ENCODE results near the gene ERC1.

ERC1 gene

GRCh38 chr12:1435456-1435855 lies 444.4 kb downstream of the ERC1 start:
- no peak for DNase-seq (ENCODE audit: low read depth)
- TF ChIP-seq, protein P1, sequence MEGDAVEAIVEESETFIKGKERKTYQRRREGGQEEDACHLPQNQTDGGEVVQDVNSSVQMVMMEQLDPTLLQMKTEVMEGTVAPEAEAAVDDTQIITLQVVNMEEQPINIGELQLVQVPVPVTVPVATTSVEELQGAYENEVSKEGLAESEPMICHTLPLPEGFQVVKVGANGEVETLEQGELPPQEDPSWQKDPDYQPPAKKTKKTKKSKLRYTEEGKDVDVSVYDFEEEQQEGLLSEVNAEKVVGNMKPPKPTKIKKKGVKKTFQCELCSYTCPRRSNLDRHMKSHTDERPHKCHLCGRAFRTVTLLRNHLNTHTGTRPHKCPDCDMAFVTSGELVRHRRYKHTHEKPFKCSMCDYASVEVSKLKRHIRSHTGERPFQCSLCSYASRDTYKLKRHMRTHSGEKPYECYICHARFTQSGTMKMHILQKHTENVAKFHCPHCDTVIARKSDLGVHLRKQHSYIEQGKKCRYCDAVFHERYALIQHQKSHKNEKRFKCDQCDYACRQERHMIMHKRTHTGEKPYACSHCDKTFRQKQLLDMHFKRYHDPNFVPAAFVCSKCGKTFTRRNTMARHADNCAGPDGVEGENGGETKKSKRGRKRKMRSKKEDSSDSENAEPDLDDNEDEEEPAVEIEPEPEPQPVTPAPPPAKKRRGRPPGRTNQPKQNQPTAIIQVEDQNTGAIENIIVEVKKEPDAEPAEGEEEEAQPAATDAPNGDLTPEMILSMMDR (IDR thresholded peaks at IDR 0.05; ENCODE audit: low read depth, low read length), result no peak
- TF ChIP-seq, protein P2, sequence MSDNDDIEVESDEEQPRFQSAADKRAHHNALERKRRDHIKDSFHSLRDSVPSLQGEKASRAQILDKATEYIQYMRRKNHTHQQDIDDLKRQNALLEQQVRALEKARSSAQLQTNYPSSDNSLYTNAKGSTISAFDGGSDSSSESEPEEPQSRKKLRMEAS (IDR thresholded peaks at IDR 0.05; ENCODE audit: low read depth, low read length), result no peak
- no peak for TF ChIP-seq MYC (IDR thresholded peaks at IDR 0.05; ENCODE audit: low read depth, low read length)
- TF ChIP-seq POLR2A (IDR thresholded peaks at IDR 0.05; ENCODE audit: extremely low read depth, insufficient read length), result no peak
- H3K4me3 ChIP-seq (ENCODE audit: low read depth, low read length), result no peak overlapping the region

DNA sequence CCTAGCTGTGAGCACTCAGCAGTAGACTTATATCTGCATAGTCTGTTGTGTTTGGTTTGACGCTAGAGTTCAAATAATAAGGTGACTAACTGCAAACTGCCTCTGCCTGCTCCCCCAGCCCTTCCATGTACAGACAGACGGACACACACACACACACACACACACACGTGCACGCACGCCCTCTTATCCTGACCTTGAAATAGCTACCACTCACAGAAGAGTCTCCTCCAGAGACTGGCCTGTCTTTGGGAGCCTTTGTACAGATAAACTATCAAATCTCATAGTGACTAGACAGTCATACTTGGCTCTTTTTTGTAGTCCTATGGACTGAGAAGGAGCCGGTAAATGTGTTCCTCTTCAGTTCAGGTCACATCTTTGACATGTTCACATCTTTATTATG lies 445.0 kb downstream of the ERC1 start:
- H3K4me3 ChIP-seq (ENCODE audit: low read depth, low read length), result no peak overlapping the region
- no peak for DNase-seq (ENCODE audit: low read depth)
- no peak for TF ChIP-seq MYC (IDR thresholded peaks at IDR 0.05; ENCODE audit: low read depth, low read length)
- TF ChIP-seq, protein P2 (IDR thresholded peaks at IDR 0.05; ENCODE audit: low read depth, low read length), result no peak
- no peak for TF ChIP-seq POLR2A (IDR thresholded peaks at IDR 0.05; ENCODE audit: extremely low read depth, insufficient read length)
- TF ChIP-seq, protein P1 (IDR thresholded peaks at IDR 0.05; ENCODE audit: low read depth, low read length), result no peak

GRCh38 chr12:1436981-1437380 lies 446.0 kb downstream of the ERC1 start:
- no peak overlapping the region for H3K4me3 ChIP-seq (ENCODE audit: low read depth, low read length)
- no peak for TF ChIP-seq POLR2A (IDR thresholded peaks at IDR 0.05; ENCODE audit: extremely low read depth, insufficient read length)
- TF ChIP-seq, protein P2 (IDR thresholded peaks at IDR 0.05; ENCODE audit: low read depth, low read length), result no peak
- no peak for TF ChIP-seq MYC (IDR thresholded peaks at IDR 0.05; ENCODE audit: low read depth, low read length)
- TF ChIP-seq, protein P1 (IDR thresholded peaks at IDR 0.05; ENCODE audit: low read depth, low read length), result no peak
- DNase-seq (ENCODE audit: low read depth), result no peak

DNA sequence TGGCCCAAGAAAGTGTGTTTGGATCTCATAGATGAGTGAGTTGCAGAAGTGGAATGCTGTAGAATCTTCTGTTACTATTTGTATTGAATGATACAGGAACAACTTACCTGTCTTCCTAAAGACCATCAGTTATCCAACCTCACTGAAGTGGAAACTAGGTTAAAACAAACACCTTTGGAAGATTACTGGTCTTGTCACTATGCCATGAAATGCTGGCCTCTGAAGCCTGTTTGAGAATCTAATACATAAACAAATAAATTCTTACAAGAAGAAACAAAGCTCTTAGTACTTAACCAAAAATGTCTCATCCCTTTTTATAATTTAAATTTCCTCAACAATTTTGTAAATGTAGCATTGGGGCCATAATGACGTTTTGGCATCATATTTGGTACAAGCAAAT lies 448.2 kb downstream of the ERC1 start:
- DNase-seq (ENCODE audit: low read depth), result no peak
- TF ChIP-seq POLR2A (IDR thresholded peaks at IDR 0.05; ENCODE audit: extremely low read depth, insufficient read length), result no peak
- TF ChIP-seq, protein P1 (IDR thresholded peaks at IDR 0.05; ENCODE audit: low read depth, low read length), result no peak
- TF ChIP-seq MYC (IDR thresholded peaks at IDR 0.05; ENCODE audit: low read depth, low read length), result no peak
- TF ChIP-seq, protein P2 (IDR thresholded peaks at IDR 0.05; ENCODE audit: low read depth, low read length), result no peak

DNA sequence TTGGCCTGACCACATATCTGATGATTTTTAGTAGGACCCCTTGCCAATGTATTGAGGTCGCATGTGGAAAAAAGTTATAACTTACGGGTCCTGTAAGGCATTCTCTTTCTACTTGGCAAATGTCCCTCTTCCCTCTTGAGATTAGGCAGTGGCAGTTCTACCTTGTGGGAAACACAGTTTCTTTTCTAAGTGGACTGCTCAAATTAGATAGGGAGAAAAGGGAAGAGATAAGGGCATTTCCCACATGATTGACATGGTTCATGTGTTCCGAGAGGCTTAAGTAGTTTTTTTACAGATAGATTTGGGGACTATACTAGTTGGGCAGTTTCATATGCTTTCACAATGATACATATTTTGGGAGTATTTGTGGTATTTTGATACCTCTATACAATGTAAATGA lies 448.7 kb downstream of the ERC1 start:
- DNase-seq (ENCODE audit: low read depth), result no peak
- TF ChIP-seq, protein P1 (IDR thresholded peaks at IDR 0.05; ENCODE audit: low read depth, low read length), result no peak
- TF ChIP-seq, protein P2 (IDR thresholded peaks at IDR 0.05; ENCODE audit: low read depth, low read length), result no peak
- no peak for TF ChIP-seq MYC (IDR thresholded peaks at IDR 0.05; ENCODE audit: low read depth, low read length)
- TF ChIP-seq POLR2A (IDR thresholded peaks at IDR 0.05; ENCODE audit: extremely low read depth, insufficient read length), result no peak
- H3K4me3 ChIP-seq (ENCODE audit: low read depth, low read length), result no peak overlapping the region

More for the DNA sequence above, 448.2 kb downstream of the ERC1 start:
- H3K4me3 ChIP-seq (ENCODE audit: low read depth, low read length), result no peak overlapping the region

Measured in NB4 (cell line).